Stomach smooth muscle (tissue), 2 donors: ENCODE data around the gene ARMCX6.
"Not testable (repeated sequence)": the region's sequence is repeated elsewhere in the genome, so short reads cannot be mapped to it uniquely, and the experiment has no call there.

Source experiments
- H3K27ac ChIP-seq: one replicate; pipeline ENCODE4 v1.7.0; 2013; ENCODE audit warnings: mild to moderate bottlenecking, low read length, inconsistent platforms
- H3K27me3 ChIP-seq, 2 donors: one replicate each; pipeline ENCODE4 v1.7.0; 2013; ENCODE audit warnings: low read length in 2 of 2; ENCODE audit not compliant: insufficient read depth in 2 of 2, control insufficient read depth in 1 of 2
- H3K36me3 ChIP-seq, 2 donors: one replicate each; pipeline ENCODE4 v1.7.0; 2013; ENCODE audit warnings: low read length in 2 of 2; ENCODE audit not compliant: control insufficient read depth in 2 of 2, insufficient read depth in 2 of 2
- H3K4me1 ChIP-seq: one replicate; pipeline ENCODE4 v1.7.0; 2013; ENCODE audit warnings: low read length; ENCODE audit not compliant: control insufficient read depth, insufficient read depth
- H3K4me3 ChIP-seq, 2 donors: one replicate each; pipeline ENCODE4 v1.7.0; 2013; ENCODE audit warnings: low read length in 2 of 2
- H3K9ac ChIP-seq, 2 donors: one replicate each; pipeline ENCODE4 v1.7.0; 2013; ENCODE audit warnings: low read length in 2 of 2, mild to moderate bottlenecking in 1 of 2
- H3K9me3 ChIP-seq, 2 donors: one replicate each; pipeline ENCODE4 v1.7.0; 2013; ENCODE audit warnings: low read length in 2 of 2; ENCODE audit not compliant: control insufficient read depth in 2 of 2
- donor health status: healthy.
- donor health status: Pancreatic carcinoma.

The ARMCX6 gene

DNA sequence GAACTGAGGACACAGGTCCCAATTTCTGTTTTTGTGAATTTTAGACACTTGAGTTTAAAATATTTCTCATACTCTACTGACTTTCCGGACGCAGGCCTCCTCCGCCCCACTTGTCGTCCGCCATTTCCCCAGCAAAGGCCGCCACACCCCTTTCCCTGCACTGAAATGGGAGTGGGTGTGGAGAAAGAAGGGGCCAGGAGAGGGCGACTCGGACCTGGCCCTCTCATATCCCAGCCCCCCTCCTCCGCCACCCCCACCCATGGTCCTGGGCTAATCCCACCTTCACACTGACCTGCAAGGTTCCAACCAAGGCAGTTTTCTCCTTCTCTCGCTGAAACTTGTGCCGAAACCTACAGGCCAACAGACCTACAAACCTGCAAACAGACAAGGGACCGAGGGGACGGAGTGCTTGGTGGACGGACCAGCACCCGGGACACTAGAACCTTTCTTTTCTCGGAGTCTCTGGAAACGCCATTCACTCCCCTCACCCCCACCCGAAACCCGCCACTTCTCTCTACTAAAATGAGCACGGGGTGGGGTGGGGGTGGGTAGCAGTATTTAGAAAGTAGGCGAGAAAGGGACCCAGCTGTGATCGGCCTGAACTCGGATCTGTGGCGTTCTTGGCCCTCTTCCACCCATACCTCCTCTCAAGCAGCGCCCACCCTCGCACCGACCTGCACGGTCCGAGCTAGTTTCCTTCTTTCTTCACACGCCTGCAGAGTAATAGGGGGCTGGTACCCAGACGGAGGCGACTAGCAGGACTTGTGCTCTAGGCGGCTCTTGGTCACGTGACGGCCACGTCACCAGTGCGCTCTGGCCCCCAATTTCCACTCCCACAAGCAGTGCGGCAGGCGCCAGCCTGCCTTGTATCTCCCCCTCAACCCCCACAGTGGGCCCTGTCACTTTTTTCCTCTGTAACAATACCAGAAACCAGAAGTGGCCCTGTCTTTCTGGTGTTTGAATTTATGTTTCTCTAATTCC, at the start of gene ARMCX6:
Gene ARMCX6, minus strand, starts transcription at position 790 of the 981 bp plus-strand sequence. CDS start 1,380 bp downstream, outside the sequence.
- Histone ChIP-seq H3K27me3 (peaks cover 0 to 3% of the 10 kb centered on the region in 2 donors), H3K36me3 (no peaks in the 10 kb centered on the region), H3K4me3 (peak within 1 kb of the TSS; percentile 78 to 79), H3K4me1 (peaks cover 5% of the 10 kb centered on the region), H3K9ac (peak within 1 kb of the TSS; percentile 60 to 67), H3K9me3 (no peaks in the 10 kb centered on the region), H3K27ac (peak within 1 kb of the TSS; percentile 46)

- Histone ChIP-seq H3K27me3 (peaks cover 0 to 13% of the 10 kb centered on the region in 2 donors), H3K27ac (peak within 1 kb of the TSS; percentile 60), H3K4me3 (peak within 1 kb of the TSS; percentile 80 to 91), H3K4me1 (peaks cover 10% of the 10 kb centered on the region), H3K36me3 (no peaks in the 10 kb centered on the region), H3K9ac (peak within 1 kb of the TSS; percentile 60 to 73), H3K9me3 (no peaks in the 10 kb centered on the region)
Measured at GRCh38 chrX:101659601-101660063, 41.8 kb upstream of the ARMCX6 start, which contains the start of gene ARMCX2. Gene ARMCX2, minus strand, starts transcription at chrX:101659850. Its CDS starts 2,262 bp downstream, at chrX:101657588.

- H3K27me3 ChIP-seq = peaks cover 0 to 9% of the 10 kb centered on the region in 2 donors
- H3K9ac ChIP-seq = peak overlapping the region; percentile 58 to 73
- H3K4me1 ChIP-seq = peaks cover 10% of the 10 kb centered on the region
- no peaks in the 10 kb centered on the region for H3K36me3 ChIP-seq
- peak overlapping the region; percentile 80 to 91 for H3K4me3 ChIP-seq
- no peaks in the 10 kb centered on the region for H3K9me3 ChIP-seq
- peak overlapping the region; percentile 60 for H3K27ac ChIP-seq
Measured at GRCh38 chrX:101658661-101659491, 41.1 kb upstream of the ARMCX6 start.

DNA sequence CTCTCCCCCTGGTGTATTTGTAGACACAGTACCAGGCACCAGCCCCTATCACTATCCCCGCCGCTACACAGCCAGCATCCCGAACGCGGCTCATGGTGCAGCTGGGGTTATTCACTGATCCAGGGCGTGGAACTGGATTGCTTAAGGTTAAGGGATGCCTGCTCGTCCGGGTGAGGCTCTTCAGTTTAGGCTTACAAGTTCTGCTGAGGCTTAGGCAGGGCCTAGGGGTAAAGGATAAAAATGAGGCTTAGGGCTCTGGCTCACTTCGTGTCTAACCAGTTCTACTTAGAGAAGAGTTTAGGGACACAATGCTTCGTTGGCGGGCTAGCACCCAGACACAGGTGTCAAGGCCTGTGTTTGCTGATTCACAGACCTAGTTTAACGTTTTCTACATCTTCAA, 39.7 kb upstream of the ARMCX6 start:
- H3K9ac ChIP-seq = no peak overlapping the region
- no peaks in the 10 kb centered on the region for H3K9me3 ChIP-seq
- H3K27ac ChIP-seq = no peak overlapping the region
- peaks cover 0 to 7% of the 10 kb centered on the region in 2 donors for H3K27me3 ChIP-seq
- no peaks in the 10 kb centered on the region for H3K36me3 ChIP-seq
- H3K4me3 ChIP-seq = no peak overlapping the region
- peaks cover 10% of the 10 kb centered on the region for H3K4me1 ChIP-seq

DNA sequence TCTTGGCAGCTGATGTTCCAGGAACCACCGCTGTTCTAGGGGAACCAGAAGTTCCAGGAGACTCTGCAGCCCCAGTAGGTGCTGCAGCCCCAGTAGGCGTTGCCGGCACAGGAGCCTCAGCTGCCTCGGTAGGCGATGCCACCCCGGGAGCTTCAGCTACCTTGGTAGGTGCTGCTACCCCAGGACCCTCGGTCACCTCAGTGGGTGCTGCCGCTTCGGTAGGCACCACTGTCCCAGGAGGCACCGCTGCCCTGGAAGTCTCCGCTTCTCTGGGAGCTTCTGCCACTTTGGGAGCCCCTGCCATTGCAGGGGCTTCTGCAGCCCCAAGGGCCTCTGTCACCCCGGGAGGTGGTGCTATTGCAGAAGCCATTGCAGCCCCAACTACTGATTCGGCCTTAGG, 39.0 kb upstream of the ARMCX6 start:
- Histone ChIP-seq H3K27ac (no peak overlapping the region), H3K4me1 (peaks cover 10% of the 10 kb centered on the region), H3K9ac (no peak overlapping the region), H3K9me3 (no peaks in the 10 kb centered on the region), H3K27me3 (peaks cover 0 to 7% of the 10 kb centered on the region in 2 donors), H3K36me3 (no peaks in the 10 kb centered on the region), H3K4me3 (no peak overlapping the region)

GRCh38 chrX:101655534-101655933, 37.7 kb upstream of the ARMCX6 start:
- H3K27me3 ChIP-seq = peaks cover 0 to 7% of the 10 kb centered on the region in 2 donors
- peak overlapping the region in 1 of 2 donors; percentile 9 for H3K9ac ChIP-seq
- no peaks in the 10 kb centered on the region for H3K36me3 ChIP-seq
- H3K9me3 ChIP-seq = no peaks in the 10 kb centered on the region
- H3K4me1 ChIP-seq = peaks cover 10% of the 10 kb centered on the region
- H3K27ac ChIP-seq = no peak overlapping the region
- H3K4me3 ChIP-seq = no peak overlapping the region

DNA sequence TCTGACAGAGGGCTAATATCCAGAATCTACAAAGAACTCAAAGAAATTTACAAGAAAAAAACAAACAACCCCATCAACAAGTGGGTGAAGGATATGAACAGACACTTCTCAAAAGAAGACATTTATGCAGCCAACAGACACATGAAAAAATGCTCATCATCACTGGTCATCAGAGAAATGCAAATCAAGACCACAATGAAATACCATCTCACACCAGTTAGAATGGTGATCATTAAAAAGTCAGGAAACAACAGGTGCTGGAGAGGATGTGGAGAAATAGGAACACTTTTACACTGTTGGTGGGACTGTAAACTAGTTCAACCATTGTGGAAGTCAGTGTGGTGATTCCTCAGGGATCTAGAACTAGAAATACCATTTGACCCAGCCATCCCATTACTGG, 29.9 kb upstream of the ARMCX6 start:
- not testable (repeated sequence) for H3K4me3 ChIP-seq

GRCh38 chrX:101642093-101642492, 24.3 kb upstream of the ARMCX6 start:
- Histone ChIP-seq H3K27me3 (no peaks in the 10 kb centered on the region), H3K36me3 (no peaks in the 10 kb centered on the region), H3K27ac (no peak overlapping the region), H3K9me3 (no peaks in the 10 kb centered on the region), H3K9ac (no peak overlapping the region), H3K4me3 (no peak overlapping the region), H3K4me1 (no peaks in the 10 kb centered on the region)

More for the DNA sequence above, 29.9 kb upstream of the ARMCX6 start:
- H3K36me3 ChIP-seq, H3K9ac ChIP-seq, H3K9me3 ChIP-seq, H3K27me3 ChIP-seq, H3K27ac ChIP-seq, H3K4me1 ChIP-seq: not testable (repeated sequence)

DNA sequence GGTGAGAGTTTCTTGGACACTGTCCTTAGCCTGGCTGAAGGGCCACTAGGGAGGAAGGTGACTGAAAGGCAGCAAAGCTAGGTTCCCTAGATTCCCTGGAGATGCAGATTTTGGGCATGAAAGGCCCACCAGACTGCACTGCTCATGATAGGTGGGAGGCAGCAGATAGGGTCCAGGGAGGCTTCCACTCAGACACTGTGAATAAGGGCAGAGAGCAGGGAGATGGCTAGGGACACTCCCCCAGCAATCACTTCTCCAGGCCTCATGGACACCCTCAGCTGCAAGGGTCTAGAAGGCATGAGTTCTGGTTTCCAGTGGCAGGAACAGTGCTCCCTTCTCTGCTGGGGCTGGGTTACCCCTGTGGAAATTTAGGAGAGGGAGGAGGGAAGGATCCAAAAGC, 21.8 kb upstream of the ARMCX6 start:
- Histone ChIP-seq H3K4me1 (no peaks in the 10 kb centered on the region), H3K9me3 (no peaks in the 10 kb centered on the region), H3K36me3 (no peaks in the 10 kb centered on the region), H3K27me3 (no peaks in the 10 kb centered on the region), H3K9ac (no peak overlapping the region), H3K4me3 (no peak overlapping the region), H3K27ac (no peak overlapping the region)

- Histone ChIP-seq H3K9ac (no peak overlapping the region), H3K9me3 (no peaks in the 10 kb centered on the region), H3K4me1 (peaks cover 10% of the 10 kb centered on the region), H3K36me3 (peaks cover 0 to under 1% of the 10 kb centered on the region in 2 donors), H3K4me3 (no peak overlapping the region), H3K27me3 (peaks cover 0 to 3% of the 10 kb centered on the region in 2 donors), H3K27ac (no peak overlapping the region)
Measured at GRCh38 chrX:101619364-101619763, 1.6 kb upstream of the ARMCX6 start.
